HepG2 (cell line): ENCODE measurements around the gene RBM12. TPM values are rescaled to one million over a fixed set of nuclear protein-coding genes. Genes with fewer than 3 reads are reported as not detected.

Experiments used
- ARHGAP35 ChIP-seq: sonication (generic); formaldehyde crosslinking; IDR thresholded peaks from 2 replicates; pipeline ENCODE4 v1.9.0; 2022; ENCODE audit warnings: mild to moderate bottlenecking, inconsistent platforms, moderate library complexity, missing genetic modification reagents, borderline replicate concordance
- CEBPG ChIP-seq: IDR thresholded peaks from 2 replicates; pipeline ENCODE4 v1.6.1; 2016
- FOSL2 ChIP-seq: sonication (generic); formaldehyde crosslinking; IDR thresholded peaks from 2 replicates; pipeline ENCODE4 v1.4.0; 2020; ENCODE audit warnings: missing genetic modification reagents
- GLI4 ChIP-seq: sonication (generic); formaldehyde crosslinking; IDR thresholded peaks from 2 replicates; pipeline ENCODE4 v1.5.1; 2020; ENCODE audit warnings: missing genetic modification reagents, mild to moderate bottlenecking, moderate library complexity, borderline replicate concordance
- HIC2 ChIP-seq: sonication (generic); formaldehyde crosslinking; IDR thresholded peaks from 2 replicates; pipeline ENCODE4 v1.9.0; 2022; ENCODE audit warnings: low read depth, missing genetic modification reagents
- ISX ChIP-seq: sonication (generic); formaldehyde crosslinking; conservative IDR thresholded peaks from 2 replicates; pipeline ENCODE4 v1.5.0; 2020; ENCODE audit warnings: missing genetic modification reagents
- JDP2 ChIP-seq: sonication (generic); formaldehyde crosslinking; IDR thresholded peaks from 2 replicates; pipeline ENCODE4 v1.8.1; 2022; ENCODE audit warnings: missing genetic modification reagents, borderline replicate concordance
- KMT2B ChIP-seq: IDR thresholded peaks from 2 replicates; pipeline ENCODE4 v1.6.1; 2016; ENCODE audit warnings: missing genetic modification reagents, missing compliant biosample characterization
- MXD4 ChIP-seq: IDR thresholded peaks from 2 replicates; pipeline ENCODE4 v1.6.1; 2016; ENCODE audit warnings: mild to moderate bottlenecking, missing biosample characterization, missing genetic modification reagents
- MXI1 ChIP-seq: IDR thresholded peaks from 3 replicates; pipeline ENCODE4 v1.6.1; 2012; ENCODE audit warnings: low read depth, low read length, inconsistent platforms, borderline replicate concordance
- NBN ChIP-seq: fragments of 450-650 bp; conservative IDR thresholded peaks from 2 replicates; pipeline ENCODE4 v1.6.1; 2017
- SAP130 ChIP-seq: IDR thresholded peaks from 2 replicates; pipeline ENCODE4 v1.6.1; 2016; ENCODE audit warnings: low read depth
- ZBTB33 ChIP-seq: sonication (generic); formaldehyde crosslinking; IDR thresholded peaks from 2 replicates; pipeline ENCODE4 v1.4.0; 2020; ENCODE audit warnings: missing genetic modification reagents
- ZNF326 ChIP-seq: sonication (generic); formaldehyde crosslinking; IDR thresholded peaks from 2 replicates; pipeline ENCODE4 v1.4.0; 2020; ENCODE audit warnings: missing genetic modification reagents, borderline replicate concordance
- ZNF350 ChIP-seq: sonication (generic); formaldehyde crosslinking; IDR thresholded peaks from 2 replicates; pipeline ENCODE4 v1.4.0; 2020; ENCODE audit warnings: mild to moderate bottlenecking, low read depth, missing genetic modification reagents, borderline replicate concordance
- ZNF619 ChIP-seq: sonication (generic); formaldehyde crosslinking; IDR thresholded peaks from 2 replicates; pipeline ENCODE4 v1.4.0; 2020; ENCODE audit warnings: mild to moderate bottlenecking, missing genetic modification reagents
- ZNF879 ChIP-seq: sonication (generic); formaldehyde crosslinking; IDR thresholded peaks from 2 replicates; pipeline ENCODE4 v1.8.1; 2023; ENCODE audit warnings: missing genetic modification reagents
- polyA plus RNA-seq, 8 experiments: library from polyadenylated mRNA; depleted of rRNA in 3 of 8; stranded (reverse) in 7 of 8; unstranded in 1 of 8; fragments of >200 nt; fragmentation: Illumina TruSeq in 4 of 8; extraction: Trizol in 4 of 8; gene quantifications; 2 replicates each; pipeline versions ENCODE4 v1.2.1 to v1.2.3, GENCODE V29; 2011 to 2016; ENCODE audit warnings: low read depth in 4 of 8, missing spikeins in 1 of 8, mixed read lengths in 1 of 8; ENCODE audit not compliant: insufficient read depth in 1 of 8
- total RNA-seq, 5 experiments: library from RNA; depleted of rRNA; stranded (reverse); fragments of >200 nt; fragmentation: Illumina TruSeq; extraction: Trizol; gene quantifications; 2 replicates each; pipeline ENCODE4 v1.2.3, GENCODE V29; 2016; ENCODE audit warnings: low read depth in 1 of 5
- TF ChIP-seq, protein P1 (sequence below): sonication (generic); formaldehyde crosslinking; IDR thresholded peaks from 2 replicates; pipeline ENCODE4 v1.5.0; 2020; ENCODE audit warnings: mild to moderate bottlenecking, missing genetic modification reagents
- TF ChIP-seq, protein P2 (sequence below): sonication (generic); formaldehyde crosslinking; IDR thresholded peaks from 2 replicates; pipeline ENCODE4 v1.8.0; 2022; ENCODE audit warnings: mild to moderate bottlenecking, missing genetic modification reagents; ENCODE audit not compliant: insufficient replicate concordance

The RBM12 gene
- total and polyA plus RNA-seq, 2 of the 13 experiments (the other 11 are each of a cell fraction or from before 2014, with no cell fraction given), result 97.9 to 104 TPM

GRCh38 chr20:35616465-35617396, 48.0 kb downstream of the RBM12 start (continued):
- TF ChIP-seq ZNF619 (CRISPR knock-in tag) (no peak), HIC2 (CRISPR knock-in tag) (no peak), ZNF879 (0 out of 2 replicates have a peak, but pooled peaks have one; percentile 58), NBN (no peak), ISX (CRISPR knock-in tag) (0 out of 2 replicates have a peak, but pooled peaks have one; percentile 77), JDP2 (CRISPR knock-in tag) (no peak), KMT2B (0 out of 2 replicates have a peak, but pooled peaks have one; percentile 48), FOSL2 (peak; percentile 45; the same call in 1 of the 2 replicates), ZBTB33 (CRISPR knock-in tag) (peak; percentile 42), GLI4 (CRISPR knock-in tag) (no peak), CEBPG (CRISPR knock-in tag) (no peak; the same call in 1 of the 2 replicates), MXD4 (CRISPR knock-in tag) (peak; percentile 18; the same call in 1 of the 2 replicates), MXI1 (no peak), ZNF326 (no peak; the same call in none of the 2 replicates), ZNF350 (CRISPR knock-in tag) (peak; percentile 78), SAP130 (CRISPR knock-in tag) (peak; percentile 82), ARHGAP35 (CRISPR knock-in tag) (peak; percentile 91)
- TF ChIP-seq, protein P1, sequence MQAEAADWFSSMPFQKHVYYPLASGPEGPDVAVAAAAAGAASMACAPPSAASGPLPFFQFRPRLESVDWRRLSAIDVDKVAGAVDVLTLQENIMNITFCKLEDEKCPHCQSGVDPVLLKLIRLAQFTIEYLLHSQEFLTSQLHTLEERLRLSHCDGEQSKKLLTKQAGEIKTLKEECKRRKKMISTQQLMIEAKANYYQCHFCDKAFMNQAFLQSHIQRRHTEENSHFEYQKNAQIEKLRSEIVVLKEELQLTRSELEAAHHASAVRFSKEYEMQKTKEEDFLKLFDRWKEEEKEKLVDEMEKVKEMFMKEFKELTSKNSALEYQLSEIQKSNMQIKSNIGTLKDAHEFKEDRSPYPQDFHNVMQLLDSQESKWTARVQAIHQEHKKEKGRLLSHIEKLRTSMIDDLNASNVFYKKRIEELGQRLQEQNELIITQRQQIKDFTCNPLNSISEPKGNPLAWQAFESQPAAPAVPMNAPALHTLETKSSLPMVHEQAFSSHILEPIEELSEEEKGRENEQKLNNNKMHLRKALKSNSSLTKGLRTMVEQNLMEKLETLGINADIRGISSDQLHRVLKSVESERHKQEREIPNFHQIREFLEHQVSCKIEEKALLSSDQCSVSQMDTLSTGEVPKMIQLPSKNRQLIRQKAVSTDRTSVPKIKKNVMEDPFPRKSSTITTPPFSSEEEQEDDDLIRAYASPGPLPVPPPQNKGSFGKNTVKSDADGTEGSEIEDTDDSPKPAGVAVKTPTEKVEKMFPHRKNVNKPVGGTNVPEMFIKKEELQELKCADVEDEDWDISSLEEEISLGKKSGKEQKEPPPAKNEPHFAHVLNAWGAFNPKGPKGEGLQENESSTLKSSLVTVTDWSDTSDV (CRISPR knock-in tag), result no peak
- TF ChIP-seq, protein P2, sequence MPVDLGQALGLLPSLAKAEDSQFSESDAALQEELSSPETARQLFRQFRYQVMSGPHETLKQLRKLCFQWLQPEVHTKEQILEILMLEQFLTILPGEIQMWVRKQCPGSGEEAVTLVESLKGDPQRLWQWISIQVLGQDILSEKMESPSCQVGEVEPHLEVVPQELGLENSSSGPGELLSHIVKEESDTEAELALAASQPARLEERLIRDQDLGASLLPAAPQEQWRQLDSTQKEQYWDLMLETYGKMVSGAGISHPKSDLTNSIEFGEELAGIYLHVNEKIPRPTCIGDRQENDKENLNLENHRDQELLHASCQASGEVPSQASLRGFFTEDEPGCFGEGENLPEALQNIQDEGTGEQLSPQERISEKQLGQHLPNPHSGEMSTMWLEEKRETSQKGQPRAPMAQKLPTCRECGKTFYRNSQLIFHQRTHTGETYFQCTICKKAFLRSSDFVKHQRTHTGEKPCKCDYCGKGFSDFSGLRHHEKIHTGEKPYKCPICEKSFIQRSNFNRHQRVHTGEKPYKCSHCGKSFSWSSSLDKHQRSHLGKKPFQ (CRISPR knock-in tag), result peak; percentile 93
